HepG2 (cell line): ENCODE data around the gene DAPP1. TPM values are rescaled to one million over a fixed set of nuclear protein-coding genes. Genes with fewer than 3 reads are reported as not detected.

ENCODE experiments used
- ATAC-seq: fragments of 200-7000 bp; cut with Tn5 transposase; 3 replicates; pipeline ENCODE4 v1.9.1; 2020; ENCODE audit warnings: mild to moderate bottlenecking, moderate library complexity
- BruUV-seq: library from RNA; stranded (reverse); fragments of 400-500 nt; replicated peaks from 2 replicates; lab custom pipeline; 2021; lab: Mats Ljungman, UMichigan
- CTCF ChIA-PET: fragments of 300-600 bp; formaldehyde crosslinking; extraction: SDS; loops from one replicate; lab custom pipeline; 2021; ENCODE audit warnings: low total read pairs, inconsistent platforms, low intra/inter-chr PET ratio; lab: Yijun Ruan, JAX
- POLR2A ChIA-PET: fragments of 350-600 bp; sonication (Branson Sonifier 250); formaldehyde crosslinking; loops from one replicate; lab custom pipeline; 2020; ENCODE audit warnings: antibody characterized with exemption, inconsistent platforms; lab: Yijun Ruan, JAX
- DNase-seq: peaks from one replicate; pipeline ENCODE4 v3.0.0-alpha.2; 2015; ENCODE audit warnings: low spot score
- FAIRE-seq: peaks from 3 replicates; lab custom pipeline; 2011; peaks lifted over from hg19 to GRCh38; lab: Jason Lieb, UNC
- H2AFZ ChIP-seq: one replicate; pipeline ENCODE4 v1.6.1; 2011; ENCODE audit warnings: low read length, inconsistent platforms
- H3K27ac ChIP-seq: fragments of 300-600 bp; 3 replicates; pipeline ENCODE4 v1.8.0; 2011; ENCODE audit warnings: mixed run types, mild to moderate bottlenecking, mixed read lengths, low read length, inconsistent platforms; ENCODE audit not compliant: insufficient read depth; ENCODE audit errors: extremely low read length
- H3K27me3 ChIP-seq, 2 experiments: fragments of 200-600 bp in 1 of 2; 2 replicates in 1 of 2; 3 replicates in 1 of 2; pipeline versions ENCODE4 v1.6.0 to v1.8.0; 2011; ENCODE audit warnings: low read length in 2 of 2, mild to moderate bottlenecking in 2 of 2, moderate library complexity in 2 of 2, inconsistent platforms in 1 of 2; ENCODE audit not compliant: insufficient read depth in 2 of 2, control insufficient read depth in 1 of 2
- H3K36me3 ChIP-seq, 2 experiments: fragments of 200-600 bp in 1 of 2; replicated peaks in 1 of 2; 2 replicates in 1 of 2; 3 replicates in 1 of 2; pipeline versions ENCODE4 v1.5.1 to v1.8.0; 2011; ENCODE audit warnings: low read length in 2 of 2, inconsistent platforms in 1 of 2; ENCODE audit not compliant: insufficient read depth in 2 of 2, control insufficient read depth in 1 of 2
- H3K4me1 ChIP-seq: 2 replicates; pipeline ENCODE4 v1.5.1; 2012; ENCODE audit warnings: low read length, inconsistent platforms; ENCODE audit not compliant: insufficient read depth
- H3K4me2 ChIP-seq: 2 replicates; pipeline ENCODE4 v1.6.0; 2011; ENCODE audit warnings: low read depth, low read length, inconsistent platforms
- H3K4me3 ChIP-seq, 3 experiments: fragments of 200-600 bp in 1 of 3; sonication (generic), shearing (Covaris generic) in 1 of 3; replicated peaks in 1 of 3; 2 replicates each; pipeline ENCODE4 v1.5.1; 2011 to 2016; ENCODE audit warnings: low read length in 3 of 3, inconsistent platforms in 2 of 3, low read depth in 2 of 3, mild to moderate bottlenecking in 2 of 3, control low read depth in 1 of 3, mixed read lengths in 1 of 3; ENCODE audit not compliant: insufficient read depth in 1 of 3
- H3K79me2 ChIP-seq: one replicate; pipeline ENCODE4 v1.6.1; 2011; ENCODE audit warnings: low read length, inconsistent platforms; ENCODE audit not compliant: insufficient read depth
- H3K9ac ChIP-seq: 2 replicates; pipeline ENCODE4 v1.6.0; 2011; ENCODE audit warnings: mild to moderate bottlenecking, low read depth, low read length, inconsistent platforms; ENCODE audit not compliant: insufficient read depth
- H3K9me3 ChIP-seq: 2 replicates; pipeline ENCODE4 v1.5.1; 2012; ENCODE audit warnings: mild to moderate bottlenecking, low read length
- H4K20me1 ChIP-seq: 2 replicates; pipeline ENCODE4 v1.6.0; 2011; ENCODE audit warnings: inconsistent platforms, mild to moderate bottlenecking, low read length, moderate library complexity; ENCODE audit not compliant: insufficient read depth
- FOXC1 ChIP-seq: sonication (generic); formaldehyde crosslinking; IDR thresholded peaks from 2 replicates; pipeline ENCODE4 v1.8.0; 2022; ENCODE audit warnings: mild to moderate bottlenecking, missing genetic modification reagents, borderline replicate concordance
- HNRNPH1 ChIP-seq: fragments of 200-400 bp; formaldehyde crosslinking; optimal IDR thresholded peaks from 2 replicates; pipeline ENCODE3; 2017; ENCODE audit warnings: mild to moderate bottlenecking, low read depth, low read length
- RFXAP ChIP-seq: sonication (generic); formaldehyde crosslinking; IDR thresholded peaks from 2 replicates; pipeline ENCODE4 v1.4.0; 2020; ENCODE audit warnings: missing genetic modification reagents, borderline replicate concordance
- SIN3A ChIP-seq: IDR thresholded peaks from 2 replicates; pipeline ENCODE4 v1.6.1; 2011; ENCODE audit warnings: low read depth, mild to moderate bottlenecking, control low read depth, low read length, borderline replicate concordance
- THAP11 ChIP-seq: IDR thresholded peaks from 2 replicates; pipeline ENCODE4 v1.6.1; 2016; ENCODE audit warnings: missing biosample characterization, missing genetic modification reagents
- ZBTB10 ChIP-seq: sonication (generic); formaldehyde crosslinking; IDR thresholded peaks from 2 replicates; pipeline ENCODE4 v1.4.0; 2020; ENCODE audit warnings: missing genetic modification reagents, borderline replicate concordance
- ZNF577 ChIP-seq: sonication (generic); formaldehyde crosslinking; IDR thresholded peaks from 2 replicates; pipeline ENCODE4 v1.4.0; 2020; ENCODE audit warnings: mild to moderate bottlenecking, low read depth, missing genetic modification reagents, borderline replicate concordance
- WGBS: methylation state at CpG from one replicate; pipeline ENCODE4 v1.1.6; 2017; ENCODE audit warnings: low lambda C conversion rate; 5-methylcytosine and 5-hydroxymethylcytosine counted together
- in situ Hi-C: cut with HindIII; loops from 2 replicates; pipeline ENCODE4 v1.10.0; 2017; ENCODE audit warnings: low pct_unique_long_range_greater_than_20kb; ENCODE audit not compliant: extremely low pct_ligation_motif_present
- intact Hi-C: fragments of 100-400 bp; cut with micrococcal nuclease; formaldehyde crosslinking; loops from one replicate; pipeline ENCODE4 v1.10.0; 2022; ENCODE audit not compliant: unreplicated experiment
- polyA plus RNA-seq, 8 experiments: library from polyadenylated mRNA; depleted of rRNA in 3 of 8; stranded (reverse) in 7 of 8; unstranded in 1 of 8; fragments of >200 nt; fragmentation: Illumina TruSeq in 4 of 8; extraction: Trizol in 4 of 8; gene quantifications; 2 replicates each; pipeline versions ENCODE4 v1.2.1 to v1.2.3, GENCODE V29; 2011 to 2016; ENCODE audit warnings: low read depth in 4 of 8, missing spikeins in 1 of 8, mixed read lengths in 1 of 8; ENCODE audit not compliant: insufficient read depth in 1 of 8
- total RNA-seq, 5 experiments: library from RNA; depleted of rRNA; stranded (reverse); fragments of >200 nt; fragmentation: Illumina TruSeq; extraction: Trizol; gene quantifications; 2 replicates each; pipeline ENCODE4 v1.2.3, GENCODE V29; 2016; ENCODE audit warnings: low read depth in 1 of 5
- TF ChIP-seq, protein P1 (sequence below), 2 experiments: fragments of 450-650 bp in 1 of 2; sonication (generic) in 1 of 2; formaldehyde crosslinking; IDR thresholded peaks; 2 replicates each; pipeline versions ENCODE4 v1.5.0 to v1.8.0; 2020 to 2022; ENCODE audit warnings: mild to moderate bottlenecking in 1 of 2, missing genetic modification reagents in 1 of 2
- TF ChIP-seq, protein P2 (sequence below): sonication (generic); formaldehyde crosslinking; IDR thresholded peaks from 2 replicates; pipeline ENCODE4 v1.4.0; 2020; ENCODE audit warnings: missing genetic modification reagents

DAPP1 gene
- total and polyA plus RNA-seq, 2 of the 13 experiments (the other 11 are each of a cell fraction or from before 2014, with no cell fraction given): not detected

DNA sequence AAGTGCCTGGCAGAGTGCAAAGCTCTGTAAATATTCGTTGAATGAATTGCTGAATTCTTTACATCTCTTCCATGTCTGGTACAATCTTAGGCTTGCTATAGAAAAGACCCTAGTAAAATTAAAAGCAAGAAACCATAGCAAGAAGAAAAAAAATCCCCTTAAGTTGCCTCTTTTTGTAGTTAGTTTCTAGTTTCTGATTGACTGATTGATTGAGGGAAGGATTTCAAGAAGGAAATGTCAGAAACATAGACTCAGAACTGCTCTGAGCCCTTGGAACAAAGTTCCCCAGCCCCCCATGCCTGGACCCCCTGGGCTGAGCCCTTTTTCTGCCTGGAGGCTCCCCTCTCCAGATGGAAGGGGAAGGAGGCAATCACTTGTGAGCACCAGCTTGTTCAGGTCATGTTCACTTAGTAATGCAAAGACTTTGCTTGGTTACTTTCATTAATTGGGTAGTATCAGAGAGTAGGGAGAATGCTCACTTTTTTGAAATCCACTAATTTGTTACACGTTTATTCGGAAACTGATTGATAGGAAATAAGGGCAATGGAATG lies 35.6 kb downstream of the DAPP1 start:
- no peak for FAIRE-seq
- no peaks in the 10 kb centered on the region for H3K36me3 ChIP-seq
- no peak overlapping the region for H2AFZ ChIP-seq
- ChIA-PET CTCF (no interaction called here), POLR2A (no interaction called here)
- no peak for DNase-seq
- intact Hi-C loops: no loop called here
- ATAC-seq: no peak
- H4K20me1 ChIP-seq: no peaks in the 10 kb centered on the region
- 53% methylated on average over 3 of the region's 3 CpGs for WGBS
- no peaks in the 10 kb centered on the region; a peak in 1 of 5 replicates for H3K27me3 ChIP-seq
- BruUV-seq: no TSS peak
- no peaks in the 10 kb centered on the region for H3K4me1 ChIP-seq
- H3K4me2 ChIP-seq: no peak overlapping the region
- H3K9ac ChIP-seq: no peak overlapping the region
- in situ Hi-C loops: no loop called here
- TF ChIP-seq ZNF577 (CRISPR knock-in tag) (no peak), HNRNPH1 (no peak), SIN3A (no peak), THAP11 (no peak), RFXAP (CRISPR knock-in tag) (no peak), FOXC1 (CRISPR knock-in tag) (no peak), ZBTB10 (CRISPR knock-in tag) (no peak)
- TF ChIP-seq, protein P1, sequence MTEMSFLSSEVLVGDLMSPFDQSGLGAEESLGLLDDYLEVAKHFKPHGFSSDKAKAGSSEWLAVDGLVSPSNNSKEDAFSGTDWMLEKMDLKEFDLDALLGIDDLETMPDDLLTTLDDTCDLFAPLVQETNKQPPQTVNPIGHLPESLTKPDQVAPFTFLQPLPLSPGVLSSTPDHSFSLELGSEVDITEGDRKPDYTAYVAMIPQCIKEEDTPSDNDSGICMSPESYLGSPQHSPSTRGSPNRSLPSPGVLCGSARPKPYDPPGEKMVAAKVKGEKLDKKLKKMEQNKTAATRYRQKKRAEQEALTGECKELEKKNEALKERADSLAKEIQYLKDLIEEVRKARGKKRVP (CRISPR knock-in tag; IDR thresholded peaks at IDR 0.05): no peak
- TF ChIP-seq, protein P2, sequence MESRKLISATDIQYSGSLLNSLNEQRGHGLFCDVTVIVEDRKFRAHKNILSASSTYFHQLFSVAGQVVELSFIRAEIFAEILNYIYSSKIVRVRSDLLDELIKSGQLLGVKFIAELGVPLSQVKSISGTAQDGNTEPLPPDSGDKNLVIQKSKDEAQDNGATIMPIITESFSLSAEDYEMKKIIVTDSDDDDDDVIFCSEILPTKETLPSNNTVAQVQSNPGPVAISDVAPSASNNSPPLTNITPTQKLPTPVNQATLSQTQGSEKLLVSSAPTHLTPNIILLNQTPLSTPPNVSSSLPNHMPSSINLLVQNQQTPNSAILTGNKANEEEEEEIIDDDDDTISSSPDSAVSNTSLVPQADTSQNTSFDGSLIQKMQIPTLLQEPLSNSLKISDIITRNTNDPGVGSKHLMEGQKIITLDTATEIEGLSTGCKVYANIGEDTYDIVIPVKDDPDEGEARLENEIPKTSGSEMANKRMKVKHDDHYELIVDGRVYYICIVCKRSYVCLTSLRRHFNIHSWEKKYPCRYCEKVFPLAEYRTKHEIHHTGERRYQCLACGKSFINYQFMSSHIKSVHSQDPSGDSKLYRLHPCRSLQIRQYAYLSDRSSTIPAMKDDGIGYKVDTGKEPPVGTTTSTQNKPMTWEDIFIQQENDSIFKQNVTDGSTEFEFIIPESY (CRISPR knock-in tag): no peak
- H3K4me3 ChIP-seq: no peak overlapping the region
- no peak overlapping the region for H3K27ac ChIP-seq
- H3K79me2 ChIP-seq: no peaks in the 10 kb centered on the region
- no peaks in the 10 kb centered on the region for H3K9me3 ChIP-seq
